HG02852 (cell line): ENCODE data around the gene CDIPT.
A peak's percentile ranks its signal among the peaks of the same experiment; 100 is the strongest.
"Not testable (repeated sequence)": the region's sequence is repeated elsewhere in the genome, so short reads cannot be mapped to it uniquely, and the experiment has no call there.

Experiments used
- ATAC-seq: cut with Tn5 transposase; IDR thresholded peaks from one replicate; pipeline ENCODE4 v1.9.1; 2021; ENCODE audit warnings: mild to moderate bottlenecking, moderate library complexity; ENCODE audit not compliant: unreplicated experiment

Gene CDIPT

GRCh38 chr16:29862884-29863668 is at the start of gene CDIPT:
CDIPT (minus strand) TSS chr16:29863226; CDS start chr16:29862857, 369 bp downstream.
- peak; percentile 94 for ATAC-seq

GRCh38 chr16:29912087-29912486 is 49.1 kb upstream of the CDIPT start:
- no peak for ATAC-seq

GRCh38 chr16:29911676-29912010 is 48.6 kb upstream of the CDIPT start:
- ATAC-seq, result no peak

- ATAC-seq, result no peak
These were observed 48.0 kb upstream of the CDIPT start for GRCh38 chr16:29910819-29911675.

DNA sequence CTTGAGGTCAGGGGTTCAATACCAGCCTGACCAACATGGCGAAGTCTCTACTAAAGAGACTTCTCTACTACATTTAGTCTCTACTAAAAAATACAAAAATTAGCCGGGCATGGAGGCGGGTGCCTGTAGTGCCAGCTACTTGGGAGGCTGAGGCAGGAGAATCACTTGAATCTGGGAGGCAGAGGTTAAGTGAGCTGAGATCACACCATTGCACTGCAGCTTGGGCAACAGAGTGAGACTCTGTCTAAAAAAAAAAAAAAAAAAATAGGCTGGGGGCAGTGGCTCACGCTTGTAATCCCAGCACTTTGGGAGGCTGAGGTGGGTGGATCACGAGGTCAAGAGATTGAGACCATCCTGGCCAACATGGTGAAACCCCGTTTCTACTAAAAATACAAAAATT is 46.8 kb upstream of the CDIPT start:
- ATAC-seq, result not testable (repeated sequence)

DNA sequence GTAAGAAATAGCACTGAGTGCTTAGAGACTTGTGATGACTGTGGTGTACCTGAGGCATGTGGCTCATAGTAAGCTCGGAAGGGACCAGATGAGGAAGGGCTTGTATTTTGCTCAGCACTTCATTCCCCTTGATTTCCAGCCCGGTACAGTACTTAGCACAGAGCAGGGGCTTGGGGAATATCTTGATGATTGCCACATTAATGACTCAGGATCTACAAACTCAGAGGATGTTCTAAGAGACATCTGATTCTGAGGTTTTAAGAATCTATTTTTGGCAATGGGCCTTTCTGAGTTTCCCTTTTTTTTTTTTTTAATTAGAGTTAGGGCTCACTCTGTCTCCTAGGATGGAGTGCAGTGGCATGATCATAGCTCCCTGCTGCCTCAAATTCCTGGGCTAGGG is 46.4 kb upstream of the CDIPT start:
- ATAC-seq, result no peak

DNA sequence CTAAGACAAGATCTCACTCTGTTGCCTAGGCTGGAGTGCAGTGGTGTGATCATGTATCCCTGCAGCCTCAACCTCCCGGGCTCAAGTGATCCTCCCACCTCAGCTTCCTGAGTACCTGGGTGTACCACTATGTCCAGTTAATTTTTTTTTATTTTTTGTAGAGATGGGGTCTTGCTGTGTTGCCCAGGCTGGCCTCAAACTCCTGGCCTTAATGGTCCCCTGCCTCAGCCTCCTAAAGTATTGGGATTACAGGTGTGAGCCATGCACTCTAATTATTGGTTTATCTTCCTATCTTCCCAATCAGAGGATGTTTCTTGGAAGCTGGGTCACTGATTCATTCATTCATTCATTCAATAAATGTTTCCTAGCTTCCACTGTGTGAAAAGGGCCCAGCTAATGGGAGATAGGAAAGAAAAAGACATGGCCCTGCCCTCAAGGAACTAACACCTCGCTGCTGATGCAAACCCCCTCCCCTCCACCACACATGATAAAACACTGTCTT is 45.7 kb upstream of the CDIPT start:
- ATAC-seq, result no peak

GRCh38 chr16:29907973-29908372 is 44.9 kb upstream of the CDIPT start:
- no peak for ATAC-seq

GRCh38 chr16:29906520-29907244 is 43.7 kb upstream of the CDIPT start:
- no peak for ATAC-seq

- ATAC-seq, result no peak
These were observed 42.6 kb upstream of the CDIPT start for GRCh38 chr16:29905668-29906067.

DNA sequence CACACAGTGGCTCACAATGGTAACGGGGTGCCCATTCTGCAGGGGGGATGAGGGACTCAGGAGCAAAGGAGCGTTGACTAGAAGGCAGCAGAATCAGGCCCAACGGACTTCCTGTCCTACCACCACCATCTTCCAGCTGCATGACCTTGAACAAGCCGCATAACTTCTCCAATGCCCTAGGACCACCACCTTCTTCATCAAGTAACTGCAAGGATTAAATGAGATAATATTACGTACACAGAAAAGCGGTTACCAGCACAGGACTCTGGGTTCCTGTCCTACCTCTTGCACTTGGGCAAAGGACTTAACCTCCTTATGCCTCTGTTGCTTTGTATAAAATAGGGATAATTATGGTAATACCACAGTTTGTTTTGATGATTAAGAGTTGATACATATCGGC is 41.9 kb upstream of the CDIPT start:
- no peak for ATAC-seq

GRCh38 chr16:29903590-29903989 is 40.6 kb upstream of the CDIPT start:
- ATAC-seq, result no peak

- ATAC-seq, result no peak
These were observed 38.5 kb upstream of the CDIPT start for GRCh38 chr16:29901607-29901945.

- no peak for ATAC-seq
These were observed 38.0 kb upstream of the CDIPT start for GRCh38 chr16:29900888-29901606.

GRCh38 chr16:29900102-29900887 is 37.3 kb upstream of the CDIPT start, which contains the start of gene ASPHD1:
ASPHD1 (plus strand) TSS chr16:29900488; CDS start chr16:29900972, 484 bp downstream.
- ATAC-seq, result no peak

DNA sequence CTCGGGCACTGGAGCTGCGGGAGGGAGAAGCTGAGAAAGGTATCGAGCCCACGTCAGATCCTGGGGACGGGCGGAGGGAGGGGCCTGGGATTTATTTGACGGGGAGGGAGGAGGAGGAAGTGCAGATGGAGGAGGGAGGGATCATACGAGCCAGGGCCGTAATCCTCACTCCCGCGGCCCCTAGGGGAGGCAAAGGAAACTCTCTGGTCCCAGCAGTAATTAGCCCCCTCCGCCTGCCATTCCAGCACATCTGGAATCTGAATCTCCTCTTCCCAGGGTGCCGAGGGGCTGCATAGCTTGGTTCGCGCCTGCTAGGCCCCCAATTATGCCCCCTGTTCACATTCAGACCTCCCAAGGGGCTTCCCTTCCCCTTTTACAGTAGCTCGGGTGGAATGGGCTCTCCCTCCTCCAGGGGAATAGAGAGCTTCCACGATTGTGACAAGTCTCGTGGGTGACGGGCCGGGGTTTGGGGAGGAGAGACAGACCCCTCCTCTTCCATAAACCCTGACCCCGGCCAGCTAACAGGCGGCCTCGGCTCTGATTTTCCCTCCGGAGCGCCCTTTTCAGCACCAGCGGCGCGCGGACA is 36.6 kb upstream of the CDIPT start, which contains the start of gene SEZ6L2:
SEZ6L2 (minus strand) TSS at position 35 of the 586 bp plus-strand sequence. CDS start 531 bp downstream, outside the sequence.
- no peak for ATAC-seq

GRCh38 chr16:29898804-29899515 is 35.9 kb upstream of the CDIPT start:
- ATAC-seq, result no peak

DNA sequence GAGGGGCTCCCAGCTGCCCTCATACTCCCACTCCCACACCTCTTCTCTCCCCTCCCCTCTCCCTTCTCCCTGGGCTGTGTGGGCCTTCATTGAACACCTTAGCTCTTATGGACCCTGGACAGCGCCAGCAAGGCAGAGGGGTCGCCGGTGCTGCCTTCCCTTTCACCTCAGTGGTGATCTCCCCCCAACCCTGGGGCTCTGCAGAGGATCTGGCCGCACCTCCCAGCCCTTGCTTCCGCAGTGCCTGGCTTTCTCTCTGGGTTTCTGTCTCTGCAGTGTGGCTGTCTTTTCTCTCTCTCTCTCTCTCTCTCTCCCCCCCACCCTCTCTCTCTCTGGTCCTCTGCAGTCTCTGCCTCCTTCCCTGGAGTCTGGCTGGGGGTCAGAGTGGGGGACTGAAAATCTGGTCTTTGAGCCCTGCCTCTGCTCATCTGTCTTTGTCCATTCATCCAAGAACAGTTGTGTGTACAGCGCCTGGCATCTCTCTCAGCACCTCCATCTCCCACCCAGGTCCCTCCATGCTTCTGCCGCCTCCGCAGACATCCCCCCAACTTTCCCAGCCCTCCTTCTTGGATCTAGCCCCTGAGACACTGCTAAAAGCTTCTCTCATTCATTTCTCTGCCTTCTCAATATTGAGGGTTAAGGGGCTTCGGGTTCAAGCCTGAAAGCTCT is 35.2 kb upstream of the CDIPT start:
- ATAC-seq, result no peak
